ENCODE measurements around the gene ATP6V0A1.

- no peak for TF ChIP-seq CTCF (IDR thresholded peaks at IDR 0.05)
- TF ChIP-seq POLR2A (IDR thresholded peaks at IDR 0.05), result no peak
Observed at GRCh38 chr17:42441371-42442195, 17.1 kb upstream of the ATP6V0A1 start.

Data from testis (tissue), 2 donors.